HT-29 (cell line): ENCODE measurements around the gene MAGEA8. TPM values are rescaled to one million over a fixed set of nuclear protein-coding genes. Genes with fewer than 3 reads are reported as not detected.
A peak's percentile ranks its signal among the peaks of the same experiment; 100 is the strongest.
"Not testable (repeated sequence)": the region's sequence is repeated elsewhere in the genome, so short reads cannot be mapped to it uniquely, and the experiment has no call there.

Experiments used
- DNase-seq: peaks from one replicate; pipeline ENCODE4 v3.0.0-alpha.2; 2015; ENCODE audit warnings: low spot score
- total RNA-seq: library from RNA; depleted of rRNA; stranded (reverse); fragments of >200 nt; shearing (Covaris generic); gene quantifications from 2 replicates; pipeline ENCODE4 v1.2.3, GENCODE V29; 2014; rRNA removed

MAGEA8 gene, protein sequence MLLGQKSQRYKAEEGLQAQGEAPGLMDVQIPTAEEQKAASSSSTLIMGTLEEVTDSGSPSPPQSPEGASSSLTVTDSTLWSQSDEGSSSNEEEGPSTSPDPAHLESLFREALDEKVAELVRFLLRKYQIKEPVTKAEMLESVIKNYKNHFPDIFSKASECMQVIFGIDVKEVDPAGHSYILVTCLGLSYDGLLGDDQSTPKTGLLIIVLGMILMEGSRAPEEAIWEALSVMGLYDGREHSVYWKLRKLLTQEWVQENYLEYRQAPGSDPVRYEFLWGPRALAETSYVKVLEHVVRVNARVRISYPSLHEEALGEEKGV
- not detected in 2 replicates for total RNA-seq

DNA sequence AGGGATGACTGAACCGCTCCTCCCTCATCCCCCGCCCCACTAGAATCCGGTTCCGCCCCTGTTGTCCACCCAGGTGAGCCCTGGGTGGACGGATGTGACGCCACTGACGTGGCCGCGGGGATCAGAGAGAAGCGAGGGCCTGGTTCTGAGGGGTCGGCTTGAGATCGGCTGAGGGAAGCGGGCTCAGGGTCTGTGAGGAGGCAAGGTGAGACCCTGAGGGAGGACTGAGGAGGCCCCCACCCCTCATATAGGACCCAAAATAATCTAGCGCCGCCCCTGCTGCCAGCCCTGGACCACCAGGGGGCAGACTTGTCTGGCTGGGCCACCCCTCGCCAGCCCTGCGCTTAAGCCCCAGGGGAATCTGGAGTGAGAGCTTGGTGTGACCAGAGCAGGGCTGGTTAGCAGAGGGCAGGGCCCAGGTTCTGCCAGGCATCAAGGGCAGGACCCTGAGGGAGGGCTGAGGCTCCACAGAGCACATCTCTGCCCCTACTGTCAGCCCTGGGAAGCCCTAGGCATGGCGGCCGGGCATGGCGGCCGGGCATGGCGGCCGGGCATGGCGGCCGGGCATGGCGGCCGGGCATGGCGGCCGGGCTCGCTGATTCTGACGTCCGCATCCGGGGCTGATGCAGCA is at the start of gene MAGEA8:
TSS of gene MAGEA8 (plus strand) at position 103 of the 631 bp plus-strand sequence. CDS start 3,090 bp downstream, outside the sequence.
- DNase-seq, result no peak

DNA sequence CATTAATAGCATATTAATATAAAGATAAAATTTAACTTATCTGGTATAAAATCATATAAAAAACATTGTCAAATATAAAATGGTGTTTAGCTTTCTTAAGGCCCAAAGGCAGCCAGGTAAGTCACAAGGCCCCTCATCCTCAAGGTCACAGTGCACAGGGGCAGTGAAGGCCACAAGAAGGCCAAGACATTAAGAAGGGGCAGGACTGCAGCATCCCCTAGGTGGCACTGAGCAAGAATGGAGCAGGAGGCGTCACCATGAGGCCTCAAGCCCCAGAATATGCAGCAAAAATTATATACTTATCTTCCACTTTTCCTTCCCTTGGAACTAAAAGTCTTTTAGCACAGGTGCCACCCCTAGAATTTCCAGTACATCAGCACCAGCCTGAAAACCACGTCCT is 49.5 kb upstream of the MAGEA8 start:
- no peak for DNase-seq

DNA sequence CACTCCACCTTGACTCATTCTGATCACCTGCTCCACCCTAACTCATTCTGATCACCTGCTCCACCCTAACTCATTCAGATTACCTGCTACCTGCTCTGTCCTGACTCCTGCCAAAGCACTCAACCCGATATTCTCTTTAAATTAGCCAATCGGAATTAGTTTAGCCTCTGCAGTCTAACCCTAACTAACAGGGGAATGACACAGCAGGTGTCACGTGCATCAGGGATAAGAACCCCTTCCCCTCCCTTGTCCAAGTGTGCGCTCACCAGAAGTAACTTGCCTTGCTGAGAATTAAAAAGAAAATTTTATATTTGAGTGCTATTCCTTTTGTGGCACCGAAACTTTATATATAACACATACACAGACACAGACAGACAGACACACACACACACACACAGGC is 44.3 kb upstream of the MAGEA8 start:
- peak; percentile 18 for DNase-seq

DNA sequence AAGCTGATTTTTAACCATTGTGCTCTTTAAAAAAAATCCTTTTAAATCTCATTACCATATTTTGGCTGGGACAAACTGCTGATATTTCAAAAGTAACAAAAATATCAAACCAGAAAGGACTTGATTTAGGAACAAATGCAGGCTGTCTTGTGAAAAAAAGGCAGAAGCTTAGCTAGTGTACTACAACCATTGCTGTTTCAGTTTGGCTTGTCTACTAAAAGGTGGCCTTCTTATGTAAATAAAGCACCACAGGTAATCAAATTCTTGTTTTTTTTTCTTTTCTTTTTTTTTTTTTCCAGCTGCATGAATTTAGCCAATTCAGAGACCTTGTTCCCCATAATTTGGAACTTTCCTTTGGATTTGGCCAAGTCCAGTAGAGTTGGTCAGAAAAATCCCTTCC is 43.8 kb upstream of the MAGEA8 start:
- no peak for DNase-seq

DNA sequence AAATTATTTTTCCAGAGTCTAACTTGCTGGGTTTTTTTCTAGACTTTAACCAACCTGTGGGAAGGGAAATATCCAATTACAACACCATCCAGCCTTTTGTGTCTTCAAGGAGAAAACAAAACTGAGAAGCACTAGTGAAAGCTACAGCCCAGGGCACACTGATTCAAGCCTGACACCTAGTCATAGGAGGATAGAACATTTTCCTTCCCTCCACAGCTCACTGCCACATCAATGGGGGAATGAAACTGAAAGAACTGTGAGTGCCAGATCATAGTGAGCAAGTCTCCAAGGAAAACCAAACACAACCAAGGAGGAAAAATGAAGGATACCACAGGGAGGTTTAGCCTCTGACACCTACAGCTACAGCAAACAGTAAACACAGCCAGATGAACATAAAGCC is 43.3 kb upstream of the MAGEA8 start:
- DNase-seq, result no peak

DNA sequence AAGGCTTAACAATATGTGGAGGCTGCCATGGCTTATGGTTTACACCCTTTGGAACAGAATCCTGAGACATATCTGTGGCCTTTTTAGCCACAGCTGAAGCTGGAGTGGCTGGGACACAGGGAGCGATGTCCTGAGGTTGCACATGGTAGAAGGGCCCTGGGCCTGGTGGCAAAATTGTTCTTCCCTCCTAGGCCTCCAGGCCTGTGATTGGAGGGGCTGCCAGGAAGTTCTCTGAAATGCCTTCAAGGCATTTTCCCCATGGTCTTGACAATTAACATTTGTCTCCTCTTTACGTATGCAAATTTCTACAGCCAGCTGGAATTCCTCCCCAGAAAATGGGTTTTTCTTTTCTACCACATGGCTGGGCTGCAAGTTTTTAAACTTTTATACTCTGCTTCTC is 39.1 kb upstream of the MAGEA8 start:
- DNase-seq, result no peak

DNA sequence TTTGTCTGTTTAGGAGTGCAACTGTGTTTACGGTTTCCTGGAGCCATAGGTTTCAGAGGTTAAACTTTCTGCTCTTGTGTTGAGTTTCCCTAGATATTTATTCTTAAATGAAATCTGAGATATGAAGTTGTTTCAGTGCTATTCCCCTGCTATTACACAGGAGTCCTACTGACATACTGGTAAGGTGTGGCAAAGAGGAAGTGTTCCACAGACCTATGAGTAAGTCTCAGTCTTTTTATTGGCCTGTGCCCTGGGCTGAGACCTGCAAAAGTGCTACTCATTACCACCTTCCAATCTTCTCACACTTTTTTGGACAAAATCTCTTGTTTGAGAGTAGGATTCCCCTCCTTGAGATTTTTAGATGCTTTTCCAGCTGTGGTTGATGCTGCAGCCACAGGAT is 35.6 kb upstream of the MAGEA8 start:
- DNase-seq, result no peak

DNA sequence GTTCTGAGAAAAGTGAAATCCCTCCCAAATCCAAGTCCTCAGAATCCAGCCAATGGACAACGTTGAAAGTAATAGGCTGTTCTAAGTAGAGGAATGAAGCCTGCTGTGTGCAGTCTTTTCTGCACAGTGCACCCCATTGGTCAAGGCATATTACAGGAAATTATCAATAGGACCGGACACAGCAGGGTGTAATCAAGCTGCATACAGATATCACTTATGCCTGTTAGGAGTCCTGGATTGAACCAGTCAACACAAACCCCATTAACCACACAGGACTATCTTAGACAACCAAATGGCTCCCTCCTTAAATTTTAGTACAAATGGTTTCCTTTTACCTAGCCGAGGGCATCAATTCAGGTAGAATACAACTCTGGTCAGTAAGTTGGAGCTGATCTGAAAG is 34.2 kb upstream of the MAGEA8 start:
- DNase-seq, result no peak

DNA sequence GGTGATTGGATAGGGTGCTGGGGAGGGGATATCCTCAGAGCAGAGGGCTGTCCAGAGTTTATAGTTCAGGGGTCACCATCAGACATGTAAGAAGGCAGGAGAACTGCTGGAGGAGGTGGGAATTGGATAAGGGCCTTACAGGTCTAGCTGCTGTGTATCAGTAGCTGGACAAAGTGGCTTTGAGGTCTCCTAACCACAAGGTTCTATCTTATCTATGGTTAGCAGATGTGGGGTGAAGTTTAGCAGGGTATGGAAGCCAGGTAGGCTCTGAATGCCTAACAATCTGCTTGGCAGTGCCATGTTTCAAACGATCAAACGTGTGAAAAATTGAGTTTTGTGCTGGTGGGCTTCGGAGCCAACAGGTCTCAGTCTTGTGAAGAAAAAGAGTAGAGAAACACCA is 32.1 kb upstream of the MAGEA8 start:
- DNase-seq, result no peak

DNA sequence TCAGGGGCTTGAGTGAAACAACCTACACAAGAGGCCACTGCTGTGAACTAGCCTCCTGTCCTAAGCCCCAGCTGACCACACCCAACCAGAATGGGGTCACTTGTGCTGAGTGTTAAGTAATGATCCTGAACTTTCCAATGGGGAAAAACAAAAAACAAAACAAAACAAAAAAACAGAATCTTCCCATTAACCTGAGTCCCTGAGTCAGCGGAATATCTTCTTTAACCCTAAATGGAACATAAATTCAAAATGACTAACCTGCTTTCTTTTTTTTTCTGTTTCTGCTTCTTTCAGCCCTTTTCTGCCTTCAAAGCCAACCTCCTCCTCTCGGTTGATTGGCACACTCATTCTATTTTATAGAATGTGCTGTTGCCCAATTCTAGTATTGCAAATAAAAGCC is 31.2 kb upstream of the MAGEA8 start:
- no peak for DNase-seq

DNA sequence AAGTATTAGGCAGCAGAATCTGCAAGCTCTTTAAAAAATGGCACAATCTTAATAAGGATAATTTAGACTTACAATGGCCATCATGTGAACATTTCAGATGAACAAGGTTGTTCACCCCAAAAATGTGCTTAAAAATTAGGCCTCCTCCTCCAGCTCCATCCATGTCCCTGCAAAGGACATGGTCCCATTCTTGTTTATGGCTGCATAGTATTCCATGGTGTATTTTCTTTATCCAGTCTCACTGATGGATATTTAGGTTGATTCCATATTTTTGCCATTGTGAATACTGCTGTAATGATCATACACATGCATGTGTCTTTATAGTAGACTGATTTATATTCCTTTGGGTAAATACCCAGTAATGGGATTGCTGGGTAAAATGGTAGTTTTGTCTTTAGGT is 29.1 kb upstream of the MAGEA8 start:
- no peak for DNase-seq

DNA sequence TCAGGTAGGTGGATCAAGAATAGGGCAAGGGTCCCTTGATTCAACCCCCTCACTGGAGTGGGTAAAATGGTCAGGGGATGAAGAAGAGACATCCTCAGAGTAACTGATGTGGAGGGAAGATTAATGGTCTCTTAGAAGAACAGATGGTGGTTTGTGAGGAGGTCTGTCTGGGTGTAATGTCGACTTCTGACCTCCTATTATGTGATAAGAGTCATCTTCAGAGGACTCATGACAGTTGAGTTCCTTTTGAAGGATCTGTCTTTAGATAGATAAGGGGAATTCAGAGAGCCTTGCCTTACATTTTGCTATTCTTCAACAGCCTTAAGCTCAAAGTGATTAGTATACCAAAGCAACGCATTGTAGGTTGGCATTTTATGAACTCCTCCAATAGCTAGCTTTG is 27.1 kb upstream of the MAGEA8 start:
- DNase-seq, result no peak

DNA sequence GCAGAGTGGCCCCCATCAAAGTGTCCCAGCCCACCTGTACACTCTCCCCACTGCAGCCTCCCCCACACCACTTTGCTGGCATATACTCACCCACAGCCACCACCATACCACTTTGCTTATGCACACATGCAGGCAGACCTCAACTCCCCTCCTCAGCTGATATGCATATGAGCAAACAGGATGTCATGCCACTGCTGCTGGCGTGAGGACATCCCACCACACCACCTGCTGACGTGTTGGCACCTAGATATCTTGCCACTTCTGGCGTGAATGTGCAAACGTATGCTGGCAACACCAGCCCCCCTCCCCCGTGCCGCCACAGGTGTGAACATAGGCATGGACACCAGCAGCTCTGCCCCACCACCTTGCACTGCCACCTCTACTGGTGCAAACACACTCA is 22.4 kb upstream of the MAGEA8 start:
- no peak for DNase-seq

DNA sequence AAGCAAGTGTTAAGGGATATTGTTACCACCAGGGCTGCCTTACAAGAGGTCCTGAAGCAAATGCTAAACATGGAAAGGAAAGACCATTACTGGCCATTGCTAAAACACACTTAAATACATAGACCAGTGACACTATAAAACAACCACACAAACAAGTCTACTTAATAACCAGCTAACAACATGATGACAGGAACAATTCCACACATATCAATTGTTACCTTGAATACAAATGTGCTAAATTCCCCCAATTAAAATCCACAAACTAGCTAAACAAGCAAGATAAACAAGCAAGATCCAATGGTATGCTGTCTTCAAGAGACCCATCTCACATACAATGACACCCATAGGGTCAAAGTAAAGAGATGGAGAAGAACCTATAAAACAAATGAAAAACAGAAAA is 20.5 kb upstream of the MAGEA8 start:
- DNase-seq, result no peak

DNA sequence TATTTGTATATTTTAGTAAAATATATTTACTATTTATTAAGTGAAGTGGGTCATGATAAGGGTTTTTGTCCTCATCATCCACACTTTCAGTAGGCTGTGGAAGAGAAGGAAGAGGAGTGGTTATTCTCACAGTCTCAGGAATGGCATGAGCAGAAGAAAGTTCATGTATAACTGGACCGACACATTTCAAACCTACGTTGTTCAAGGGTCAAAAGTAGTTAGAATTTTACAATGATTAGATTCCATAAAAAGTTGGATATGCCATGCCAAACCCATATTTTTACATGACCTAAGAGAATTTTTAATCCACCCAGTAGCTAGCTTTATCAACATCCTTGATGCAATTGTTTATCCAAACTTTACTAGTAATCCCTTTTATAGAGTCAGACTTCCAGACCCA is 15.6 kb upstream of the MAGEA8 start:
- DNase-seq, result no peak

DNA sequence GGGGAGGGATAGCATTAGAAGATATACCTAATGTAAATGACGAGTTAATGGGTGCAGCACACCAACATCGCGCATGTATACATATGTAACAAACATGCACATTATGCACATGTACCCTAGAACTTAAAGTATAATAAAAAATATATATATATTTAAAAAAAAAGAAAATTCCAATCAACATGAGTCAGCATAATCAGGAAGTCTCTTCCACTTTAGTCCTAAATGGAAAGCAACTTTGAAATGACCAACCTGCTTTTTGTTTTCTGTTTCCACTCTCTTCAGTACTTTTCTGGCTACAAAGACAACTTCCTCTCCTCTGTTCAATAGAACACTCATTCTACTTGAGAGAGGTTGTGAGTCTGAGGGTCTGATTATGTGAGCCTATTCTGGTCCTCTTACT is 13.5 kb upstream of the MAGEA8 start:
- no peak for DNase-seq

DNA sequence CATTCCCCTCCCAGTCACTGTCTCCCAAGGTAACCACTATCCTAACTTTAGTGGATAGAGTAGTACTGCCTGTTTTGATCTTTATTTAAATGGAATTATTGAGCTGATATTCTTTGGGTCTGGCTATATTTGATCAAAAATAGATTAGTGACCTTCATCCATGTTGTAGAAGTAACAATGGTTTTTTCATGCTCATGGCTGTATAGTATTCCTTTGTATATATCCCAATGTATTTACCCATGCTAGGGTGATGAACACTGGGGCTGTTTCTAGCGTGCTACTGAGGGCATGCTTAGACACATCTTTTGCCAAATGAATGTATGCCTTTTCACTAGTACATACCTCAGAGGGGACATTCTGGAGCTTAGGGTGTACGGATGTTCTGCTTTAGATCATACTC is 10.1 kb upstream of the MAGEA8 start:
- no peak for DNase-seq

DNA sequence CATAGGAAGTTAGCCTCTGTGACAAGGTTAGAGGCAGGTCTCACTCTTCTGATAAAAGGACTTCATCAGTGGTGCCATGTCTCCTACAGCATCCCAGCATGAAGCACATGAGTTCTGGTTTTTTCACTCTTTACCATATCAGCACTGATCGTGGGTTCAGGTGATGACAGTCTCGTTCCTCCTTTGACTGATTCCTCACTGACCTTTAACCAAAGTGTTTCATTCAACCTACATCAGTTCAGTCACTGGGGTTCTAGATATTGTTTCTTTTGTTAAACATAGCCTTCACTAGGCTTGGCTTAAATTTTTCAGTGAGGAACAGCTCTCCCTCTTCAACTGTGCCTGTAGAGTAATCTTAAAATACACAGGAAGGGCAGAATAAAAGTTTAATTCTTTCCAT is 9.6 kb upstream of the MAGEA8 start:
- no peak for DNase-seq

DNA sequence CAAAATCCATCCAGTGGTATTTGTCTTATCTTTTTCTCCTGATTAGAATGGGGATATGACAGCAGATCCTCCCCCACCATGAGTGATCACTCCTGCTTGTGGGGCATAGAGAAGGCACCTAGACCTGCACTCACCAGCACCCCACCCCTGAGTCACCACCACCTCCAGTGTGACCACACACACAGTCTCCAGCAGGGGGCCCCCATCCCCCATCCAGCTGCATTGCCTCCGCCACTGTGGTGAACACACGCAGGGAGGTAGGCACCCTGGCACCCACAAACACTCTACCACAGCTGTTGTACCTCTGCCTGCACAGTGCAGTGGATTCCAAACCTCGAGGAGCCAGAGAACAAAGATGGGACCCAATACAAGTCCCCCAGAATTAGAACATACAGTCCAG is 9.0 kb upstream of the MAGEA8 start:
- peak; percentile 69 for DNase-seq

DNA sequence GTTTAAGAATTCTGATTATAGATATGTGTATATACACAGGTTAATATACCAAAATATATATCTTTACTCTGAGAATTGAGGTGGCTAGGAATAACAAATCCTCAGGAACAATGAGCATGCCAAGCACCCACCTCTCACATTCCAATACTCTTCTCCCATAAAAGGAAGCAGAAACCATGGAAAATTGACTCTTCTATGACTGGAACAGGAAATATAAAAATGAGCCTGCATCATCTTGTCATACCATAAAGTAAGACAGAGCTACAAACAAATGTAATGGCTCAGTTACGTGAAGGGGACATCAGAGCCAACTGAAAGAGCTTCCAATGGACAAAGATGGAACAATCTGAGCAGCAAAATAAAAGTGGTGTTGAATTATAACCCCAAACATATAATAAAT is 3.8 kb upstream of the MAGEA8 start:
- DNase-seq, result no peak

DNA sequence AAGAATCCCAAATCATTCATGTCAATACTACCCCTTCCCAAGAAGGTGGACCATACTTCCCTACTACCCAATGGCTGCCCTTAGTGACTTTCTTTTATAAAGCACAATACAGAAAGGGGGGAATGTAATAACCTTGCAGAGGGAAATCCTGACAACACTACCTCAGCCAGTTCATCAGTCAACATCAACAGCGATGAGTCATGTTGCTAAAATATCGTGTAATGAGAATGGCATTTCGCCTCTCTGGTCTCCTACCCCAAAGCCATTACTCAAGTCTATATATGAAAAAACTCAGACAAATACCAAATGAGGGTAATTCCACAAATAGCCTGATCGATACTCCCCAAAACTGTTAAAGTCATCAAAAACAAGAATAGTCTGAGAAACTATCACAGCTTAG is 3.3 kb upstream of the MAGEA8 start:
- DNase-seq, result no peak

DNA sequence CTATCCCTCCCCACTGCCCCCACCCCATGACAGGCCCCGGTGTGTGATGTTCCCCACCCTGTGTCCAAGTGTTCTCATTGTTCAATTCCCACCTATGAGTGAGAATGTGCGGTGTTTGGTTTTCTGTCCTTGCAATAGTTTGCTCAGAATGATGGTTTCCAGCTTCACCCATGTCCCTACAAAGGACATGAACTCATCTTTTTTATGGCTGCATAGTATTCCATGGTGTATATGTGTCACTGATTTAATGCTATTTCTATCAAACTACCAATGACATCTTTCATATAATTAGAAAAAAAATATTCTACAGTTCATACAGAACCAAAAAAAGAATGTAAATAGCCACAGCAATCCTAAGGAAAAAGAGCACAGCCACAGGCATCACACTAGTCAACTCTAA is 9.8 kb downstream of the MAGEA8 start:
- not testable (repeated sequence) for DNase-seq

DNA sequence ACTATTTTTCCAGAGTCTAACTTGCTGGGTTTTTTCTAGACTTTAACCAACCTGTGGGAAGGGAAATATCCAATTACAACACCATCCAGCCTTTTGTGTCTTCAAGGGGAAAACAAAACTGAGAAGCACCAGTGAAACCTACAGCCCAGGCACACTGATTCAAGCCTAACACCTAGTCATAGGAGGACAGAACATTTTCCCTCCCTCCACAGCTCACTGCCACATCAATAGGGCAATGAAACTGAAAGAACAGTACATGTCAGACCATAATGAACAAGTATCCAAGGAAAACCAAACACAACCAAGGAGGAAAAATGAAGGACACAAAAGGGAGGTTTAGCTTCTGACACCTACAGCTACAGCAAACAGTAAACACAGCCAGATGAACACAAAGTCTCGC is 17.6 kb downstream of the MAGEA8 start:
- DNase-seq, result no peak
